IMR-90 (cell line): ENCODE results near the gene CD96. TPM values are rescaled to one million over a fixed set of nuclear protein-coding genes. Genes with fewer than 3 reads are reported as not detected.

Experiments
- ATAC-seq: fragments of 200-7000 bp; cut with Tn5 transposase; 2 replicates; pipeline ENCODE4 v1.9.1; 2020; ENCODE audit warnings: low read depth, mild to moderate bottlenecking, moderate library complexity
- BruUV-seq: library from RNA; stranded (reverse); fragments of 400-500 nt; replicated peaks from 2 replicates; lab custom pipeline; 2021; lab: Mats Ljungman, UMichigan
- CTCF ChIA-PET: fragments of 300-600 bp; formaldehyde crosslinking; extraction: SDS; loops from one replicate; lab custom pipeline; 2021; ENCODE audit warnings: antibody characterized with exemption; lab: Yijun Ruan, JAX
- POLR2A ChIA-PET: fragments of 300-600 bp; sonication (Branson Sonifier 250); formaldehyde crosslinking; loops from one replicate; lab custom pipeline; 2022; ENCODE audit warnings: antibody characterized with exemption; ENCODE audit not compliant: unreplicated experiment; lab: Charles Lee
- DNase-seq: peaks from one replicate; pipeline ENCODE4 v3.0.0; 2013
- H2AFZ ChIP-seq: replicated peaks from 2 replicates; pipeline ENCODE3; 2013; ENCODE audit warnings: low read length, mild to moderate bottlenecking; ENCODE audit not compliant: poor library complexity
- H2AK5ac ChIP-seq: 2 replicates; pipeline ENCODE4 v1.6.1; 2013; ENCODE audit warnings: low read depth, low read length, inconsistent platforms
- H2AK9ac ChIP-seq: replicated peaks from 2 replicates; pipeline ENCODE3; 2013; ENCODE audit warnings: mild to moderate bottlenecking, low read depth, low read length, moderate library complexity; ENCODE audit not compliant: poor library complexity
- H2BK120ac ChIP-seq: 2 replicates; pipeline ENCODE4 v1.6.1; 2013; ENCODE audit warnings: low read depth, low read length, inconsistent platforms
- H2BK15ac ChIP-seq: 3 replicates; pipeline ENCODE4 v1.6.1; 2013; ENCODE audit warnings: low read depth, low read length, inconsistent platforms
- H2BK20ac ChIP-seq: 2 replicates; pipeline ENCODE4 v1.6.1; 2013; ENCODE audit warnings: low read depth, mild to moderate bottlenecking, inconsistent platforms, low read length, moderate library complexity
- H2BK5ac ChIP-seq: 2 replicates; pipeline ENCODE4 v1.6.1; 2013; ENCODE audit warnings: mild to moderate bottlenecking, low read depth, low read length, inconsistent platforms; ENCODE audit not compliant: poor library complexity, severe bottlenecking
- H3K14ac ChIP-seq: replicated peaks from 2 replicates; pipeline ENCODE4 v1.6.1; 2013; ENCODE audit warnings: low read depth, low read length, inconsistent platforms
- H3K18ac ChIP-seq: 2 replicates; pipeline ENCODE4 v1.6.1; 2013; ENCODE audit warnings: low read depth, low read length, control low read depth
- H3K23ac ChIP-seq: 2 replicates; pipeline ENCODE4 v1.6.1; 2013; ENCODE audit warnings: low read depth, low read length, inconsistent platforms
- H3K27ac ChIP-seq: 2 replicates; pipeline ENCODE4 v1.5.1; 2013; ENCODE audit warnings: mild to moderate bottlenecking, control low read depth, low read length; ENCODE audit not compliant: insufficient read depth
- H3K27me3 ChIP-seq: 2 replicates; pipeline ENCODE4 v1.6.1; 2013; ENCODE audit warnings: low read length; ENCODE audit not compliant: control insufficient read depth, insufficient read depth
- H3K36me3 ChIP-seq: 2 replicates; pipeline ENCODE4 v1.6.1; 2013; ENCODE audit warnings: low read length, mixed read lengths; ENCODE audit not compliant: control insufficient read depth, insufficient read depth
- H3K4ac ChIP-seq: 2 replicates; pipeline ENCODE4 v1.6.1; 2013; ENCODE audit warnings: low read depth, low read length, inconsistent platforms
- H3K4me1 ChIP-seq: 2 replicates; pipeline ENCODE4 v1.6.1; 2013; ENCODE audit warnings: low read length, mixed read lengths; ENCODE audit not compliant: control insufficient read depth, insufficient read depth
- H3K4me2 ChIP-seq: 2 replicates; pipeline ENCODE4 v1.6.1; 2013; ENCODE audit warnings: low read depth, mild to moderate bottlenecking, control low read depth, low read length, moderate library complexity
- H3K4me3 ChIP-seq: 2 replicates; pipeline ENCODE4 v1.5.1; 2013; ENCODE audit warnings: low read depth, mild to moderate bottlenecking, control low read depth, low read length, moderate library complexity; ENCODE audit not compliant: insufficient read depth
- H3K56ac ChIP-seq: 2 replicates; pipeline ENCODE4 v1.6.1; 2013; ENCODE audit warnings: low read length, inconsistent platforms; ENCODE audit not compliant: insufficient read depth; ENCODE audit errors: extremely low read depth
- H3K79me1 ChIP-seq, 2 experiments: 2 replicates each; pipeline ENCODE4 v1.6.1; 2013; ENCODE audit warnings: low read length in 2 of 2, inconsistent platforms in 1 of 2, low read depth in 1 of 2
- H3K9ac ChIP-seq: 2 replicates; pipeline ENCODE4 v1.6.1; 2013; ENCODE audit warnings: low read depth, low read length, control low read depth
- H3K9me1 ChIP-seq: 2 replicates; pipeline ENCODE4 v1.6.1; 2013; ENCODE audit warnings: low read length, inconsistent platforms; ENCODE audit not compliant: insufficient read depth
- H3K9me3 ChIP-seq: 2 replicates; pipeline ENCODE4 v1.6.1; 2013; ENCODE audit warnings: low read length; ENCODE audit not compliant: control insufficient read depth, insufficient read depth
- H4K20me1 ChIP-seq: 2 replicates; pipeline ENCODE4 v1.6.1; 2013; ENCODE audit warnings: low read length, inconsistent platforms; ENCODE audit not compliant: insufficient read depth
- H4K5ac ChIP-seq: 2 replicates; pipeline ENCODE4 v1.6.1; 2013; ENCODE audit warnings: mild to moderate bottlenecking, low read depth, low read length, control low read depth
- H4K8ac ChIP-seq, 2 experiments: 2 replicates each; pipeline ENCODE4 v1.6.1; 2013; ENCODE audit warnings: low read depth in 2 of 2, low read length in 2 of 2, control low read depth in 1 of 2, inconsistent platforms in 1 of 2
- H4K91ac ChIP-seq: 2 replicates; pipeline ENCODE4 v1.6.1; 2013; ENCODE audit warnings: low read depth, low read length, inconsistent platforms; ENCODE audit not compliant: insufficient read depth
- BHLHE40 ChIP-seq: fragments of 150-350 bp; IDR thresholded peaks from 2 replicates; pipeline ENCODE4 v1.6.1; 2016; ENCODE audit warnings: mild to moderate bottlenecking, low read depth, low read length
- CHD1 ChIP-seq: IDR thresholded peaks from 2 replicates; pipeline ENCODE4 v1.6.1; 2012; ENCODE audit warnings: low read depth, low read length, improper control_type of control experiment
- MAFK ChIP-seq: IDR thresholded peaks from 2 replicates; pipeline ENCODE4 v1.6.1; 2012; ENCODE audit warnings: low read depth, low read length, improper control_type of control experiment
- MAZ ChIP-seq: IDR thresholded peaks from 2 replicates; pipeline ENCODE4 v1.6.1; 2012; ENCODE audit warnings: low read depth, mild to moderate bottlenecking, low read length, improper control_type of control experiment, moderate library complexity, borderline replicate concordance
- RAD21 ChIP-seq: IDR thresholded peaks from 2 replicates; pipeline ENCODE4 v1.6.1; 2012; ENCODE audit warnings: low read length, improper control_type of control experiment
- RFX5 ChIP-seq: IDR thresholded peaks from 2 replicates; pipeline ENCODE4 v1.8.0; 2012; ENCODE audit warnings: low read depth, mild to moderate bottlenecking, low read length, moderate library complexity
- WGBS, 2 experiments: methylation state at CpG; one replicate each; pipeline versions ENCODE4 v1.1.5 to v1.1.7; 2013; ENCODE audit warnings: missing lambda C conversion rate in 2 of 2; ENCODE audit not compliant: insufficient read length in 1 of 2; ENCODE audit errors: extremely low coverage in 2 of 2; 5-methylcytosine and 5-hydroxymethylcytosine counted together
- dilution Hi-C: fragments of 300-500 bp; cut with HindIII; formaldehyde crosslinking; loops from one replicate; pipeline ENCODE4 v1.14.3; 2018; ENCODE audit warnings: low sequenced_read_pairs; ENCODE audit not compliant: unreplicated experiment
- in situ Hi-C: fragments of 300-500 bp; cut with MboI; formaldehyde crosslinking; loops from 3 replicates; pipeline ENCODE4 v1.14.3; 2019; ENCODE audit warnings: low sequenced_read_pairs, inconsistent platforms, mixed read lengths
- intact Hi-C: fragments of 100-400 bp; cut with micrococcal nuclease; formaldehyde crosslinking; loops from 2 replicates; pipeline ENCODE4 v1.10.0; 2022
- polyA plus RNA-seq, 3 experiments: library from polyadenylated mRNA; depleted of rRNA; stranded (reverse); fragments of >200 nt; gene quantifications; 2 replicates each; pipeline ENCODE4 v1.2.3, GENCODE V29; 2012; ENCODE audit warnings: low replicate concordance in 1 of 3
- total RNA-seq: library from RNA; depleted of rRNA; stranded (reverse); fragments of >200 nt; gene quantifications from 2 replicates; pipeline ENCODE4 v1.2.3, GENCODE V29; 2012
- TF ChIP-seq, protein P1 (sequence below): fragments of 150-350 bp; IDR thresholded peaks from 2 replicates; pipeline ENCODE4 v1.6.1; 2017; ENCODE audit warnings: mild to moderate bottlenecking, antibody characterized with exemption, low read length, low read depth
- TF ChIP-seq, protein P2 (sequence below): fragments of 150-350 bp; IDR thresholded peaks from 2 replicates; pipeline ENCODE4 v1.6.1; 2016; ENCODE audit warnings: low read depth, mild to moderate bottlenecking, low read length, moderate library complexity, borderline replicate concordance

Gene CD96
- total and polyA plus RNA-seq, 2 of the 4 experiments (the other 2 are of a cell fraction) = 0.05 to 0.18 TPM

DNA sequence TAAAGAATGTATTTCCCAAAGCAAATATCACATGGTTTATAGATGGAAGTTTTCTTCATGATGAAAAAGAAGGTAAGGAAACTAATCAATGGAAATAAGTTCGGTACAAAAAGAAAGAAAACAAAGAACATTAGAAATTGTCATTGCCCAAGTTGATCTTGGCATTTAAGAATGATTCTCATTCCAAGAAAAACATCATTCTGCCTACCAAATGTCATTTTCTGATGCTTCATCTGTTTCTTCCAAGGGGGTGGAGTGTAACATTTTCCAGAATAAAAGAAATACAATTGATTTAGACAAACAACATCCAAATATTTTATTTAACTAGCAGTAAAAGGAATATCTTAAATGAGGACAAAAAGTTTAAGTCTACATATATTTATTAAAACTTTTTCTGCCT lies 56.1 kb downstream of the CD96 start:
- Histone ChIP-seq H3K4me1 (peaks cover 17% of the 10 kb centered on the region), H3K27me3 (no peaks in the 10 kb centered on the region), H2AK5ac (no peak overlapping the region), H3K23ac (no peak overlapping the region), H2BK20ac (no peak overlapping the region), H2BK15ac (no peak overlapping the region), H3K18ac (no peak overlapping the region), H3K56ac (no peak overlapping the region), H4K20me1 (no peaks in the 10 kb centered on the region), H3K36me3 (no peaks in the 10 kb centered on the region), H2AFZ (no peak overlapping the region), H3K27ac (no peak overlapping the region), H3K4me2 (no peak overlapping the region), H3K4me3 (no peak overlapping the region), H2BK5ac (no peak overlapping the region), H2AK9ac (no peak overlapping the region), H3K9me3 (no peaks in the 10 kb centered on the region), H3K4ac (no peak overlapping the region), H4K8ac (no peak overlapping the region), H2BK120ac (no peak overlapping the region), H4K91ac (no peak overlapping the region), H3K79me1 (peaks cover 0 to 7% of the 10 kb centered on the region in 2 experiments; a peak in 2 of 4 replicates), H4K5ac (no peak overlapping the region), H3K9ac (no peak overlapping the region), H3K9me1 (peaks cover 17% of the 10 kb centered on the region), H3K14ac (no peak overlapping the region)
- BruUV-seq = no TSS peak
- dilution Hi-C loops (no loop called here), intact Hi-C loops (no loop called here), in situ Hi-C loops (loop anchor here (25.0 kb wide), 2 partner anchors 264 to 364 kb away; partner anchors contain the start of gene PHLDB2)
- ATAC-seq (no peak), DNase-seq (no peak)
- no CpG with 5 or more reads among the region's 1 CpG for WGBS, 2 experiments
- ChIA-PET CTCF (interaction anchor here (1.3 kb wide), 1 partner anchor 18 kb away, joined by 3 read pairs; no protein-coding TSS in a partner anchor), POLR2A (no interaction called here)
- no peak for TF ChIP-seq CHD1
- TF ChIP-seq MAFK = no peak
- TF ChIP-seq, protein P1, sequence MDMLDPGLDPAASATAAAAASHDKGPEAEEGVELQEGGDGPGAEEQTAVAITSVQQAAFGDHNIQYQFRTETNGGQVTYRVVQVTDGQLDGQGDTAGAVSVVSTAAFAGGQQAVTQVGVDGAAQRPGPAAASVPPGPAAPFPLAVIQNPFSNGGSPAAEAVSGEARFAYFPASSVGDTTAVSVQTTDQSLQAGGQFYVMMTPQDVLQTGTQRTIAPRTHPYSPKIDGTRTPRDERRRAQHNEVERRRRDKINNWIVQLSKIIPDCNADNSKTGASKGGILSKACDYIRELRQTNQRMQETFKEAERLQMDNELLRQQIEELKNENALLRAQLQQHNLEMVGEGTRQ = no peak
- no peak for TF ChIP-seq RFX5
- TF ChIP-seq, protein P2, sequence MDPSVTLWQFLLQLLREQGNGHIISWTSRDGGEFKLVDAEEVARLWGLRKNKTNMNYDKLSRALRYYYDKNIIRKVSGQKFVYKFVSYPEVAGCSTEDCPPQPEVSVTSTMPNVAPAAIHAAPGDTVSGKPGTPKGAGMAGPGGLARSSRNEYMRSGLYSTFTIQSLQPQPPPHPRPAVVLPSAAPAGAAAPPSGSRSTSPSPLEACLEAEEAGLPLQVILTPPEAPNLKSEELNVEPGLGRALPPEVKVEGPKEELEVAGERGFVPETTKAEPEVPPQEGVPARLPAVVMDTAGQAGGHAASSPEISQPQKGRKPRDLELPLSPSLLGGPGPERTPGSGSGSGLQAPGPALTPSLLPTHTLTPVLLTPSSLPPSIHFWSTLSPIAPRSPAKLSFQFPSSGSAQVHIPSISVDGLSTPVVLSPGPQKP = no peak
- TF ChIP-seq RAD21 = no peak
- TF ChIP-seq BHLHE40 = no peak
- TF ChIP-seq MAZ = no peak
